Nephron progenitor cell (in vitro differentiated cells): ENCODE data around the gene CAPN2.
"Not testable (repeated sequence)": the region's sequence is repeated elsewhere in the genome, so short reads cannot be mapped to it uniquely, and the experiment has no call there.

Experiments used
- DNase-seq: peaks from one replicate; pipeline ENCODE4 v3.0.0; 2021
- H3K27ac Mint-ChIP-seq: 2 replicates; pipeline ENCODE4 v1.8.0; 2021; ENCODE audit warnings: mild to moderate bottlenecking, moderate library complexity, mixed read lengths
- H3K27me3 Mint-ChIP-seq: 2 replicates; pipeline ENCODE4 v1.8.0; 2021; ENCODE audit warnings: mild to moderate bottlenecking, low read depth, mixed read lengths; ENCODE audit not compliant: poor library complexity
- H3K36me3 Mint-ChIP-seq: 2 replicates; pipeline ENCODE4 v1.8.0; 2021; ENCODE audit warnings: low read depth, mixed read lengths
- H3K4me1 Mint-ChIP-seq: 2 replicates; pipeline ENCODE4 v1.8.0; 2021; ENCODE audit warnings: mixed read lengths
- H3K4me3 Mint-ChIP-seq: 2 replicates; pipeline ENCODE4 v1.8.0; 2021; ENCODE audit warnings: mild to moderate bottlenecking, moderate library complexity, mixed read lengths
- H3K9me3 Mint-ChIP-seq: 2 replicates; pipeline ENCODE4 v1.8.0; 2021; ENCODE audit warnings: mild to moderate bottlenecking, moderate library complexity, mixed read lengths
- TF ChIP-seq, protein P1 (sequence below): fragments of 200-600 bp; sonication (generic); IDR thresholded peaks from 2 replicates; pipeline ENCODE4 v1.5.0; 2021; ENCODE audit warnings: antibody characterized with exemption

CAPN2 gene

DNA sequence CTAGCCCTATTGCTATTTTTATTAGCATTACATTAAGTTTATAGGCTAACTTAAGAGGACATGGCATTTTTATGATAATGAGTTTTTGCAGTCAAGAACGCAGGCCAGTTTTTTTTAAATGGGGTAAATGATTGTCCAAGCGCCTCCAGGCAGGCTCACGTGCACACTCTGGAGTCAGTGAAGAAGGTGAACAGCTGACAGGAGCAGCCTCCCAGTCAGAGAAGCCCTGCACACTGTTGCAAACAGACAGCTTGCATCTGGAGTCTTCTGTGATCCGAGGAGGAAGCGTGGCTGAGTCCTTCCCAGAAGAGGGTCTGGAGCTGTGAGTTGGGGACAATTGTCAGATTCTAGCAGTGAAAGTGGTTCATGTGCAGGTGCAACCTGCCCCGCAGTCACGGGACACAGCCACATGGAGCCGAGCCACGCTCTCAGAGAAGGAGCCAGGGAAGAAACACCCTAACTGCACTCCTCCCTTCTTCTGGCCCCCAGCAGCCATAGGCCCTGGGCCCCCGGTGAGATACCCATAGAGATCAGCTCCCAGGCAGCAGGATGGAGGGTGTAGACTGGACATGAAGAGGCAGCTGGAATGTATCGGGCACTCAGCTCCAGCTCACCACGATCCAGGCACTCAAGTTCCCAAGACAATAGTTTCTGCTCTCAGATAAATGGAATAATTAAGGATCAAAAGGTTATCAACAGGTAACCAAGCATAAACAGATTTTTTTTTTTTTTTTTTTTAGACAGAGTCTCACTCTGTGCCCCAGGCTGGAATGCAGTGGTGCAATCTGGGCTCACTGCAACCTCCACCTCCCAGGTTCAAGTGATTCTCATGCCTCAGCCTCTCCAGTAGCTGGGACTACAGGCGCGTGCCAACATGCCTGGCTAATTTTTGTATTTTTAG is 26.4 kb downstream of the CAPN2 start:
- no peaks in the 10 kb centered on the region for H3K9me3 Mint-ChIP-seq
- H3K27me3 Mint-ChIP-seq: peaks cover 4% of the 10 kb centered on the region
- H3K4me1 Mint-ChIP-seq: peaks cover 15% of the 10 kb centered on the region
- H3K27ac Mint-ChIP-seq: peak overlapping the region; percentile 16
- TF ChIP-seq, protein P1, sequence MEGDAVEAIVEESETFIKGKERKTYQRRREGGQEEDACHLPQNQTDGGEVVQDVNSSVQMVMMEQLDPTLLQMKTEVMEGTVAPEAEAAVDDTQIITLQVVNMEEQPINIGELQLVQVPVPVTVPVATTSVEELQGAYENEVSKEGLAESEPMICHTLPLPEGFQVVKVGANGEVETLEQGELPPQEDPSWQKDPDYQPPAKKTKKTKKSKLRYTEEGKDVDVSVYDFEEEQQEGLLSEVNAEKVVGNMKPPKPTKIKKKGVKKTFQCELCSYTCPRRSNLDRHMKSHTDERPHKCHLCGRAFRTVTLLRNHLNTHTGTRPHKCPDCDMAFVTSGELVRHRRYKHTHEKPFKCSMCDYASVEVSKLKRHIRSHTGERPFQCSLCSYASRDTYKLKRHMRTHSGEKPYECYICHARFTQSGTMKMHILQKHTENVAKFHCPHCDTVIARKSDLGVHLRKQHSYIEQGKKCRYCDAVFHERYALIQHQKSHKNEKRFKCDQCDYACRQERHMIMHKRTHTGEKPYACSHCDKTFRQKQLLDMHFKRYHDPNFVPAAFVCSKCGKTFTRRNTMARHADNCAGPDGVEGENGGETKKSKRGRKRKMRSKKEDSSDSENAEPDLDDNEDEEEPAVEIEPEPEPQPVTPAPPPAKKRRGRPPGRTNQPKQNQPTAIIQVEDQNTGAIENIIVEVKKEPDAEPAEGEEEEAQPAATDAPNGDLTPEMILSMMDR: no peak
- H3K36me3 Mint-ChIP-seq: peaks cover 27% of the 10 kb centered on the region
- DNase-seq: no peak
- H3K4me3 Mint-ChIP-seq: no peak overlapping the region

DNA sequence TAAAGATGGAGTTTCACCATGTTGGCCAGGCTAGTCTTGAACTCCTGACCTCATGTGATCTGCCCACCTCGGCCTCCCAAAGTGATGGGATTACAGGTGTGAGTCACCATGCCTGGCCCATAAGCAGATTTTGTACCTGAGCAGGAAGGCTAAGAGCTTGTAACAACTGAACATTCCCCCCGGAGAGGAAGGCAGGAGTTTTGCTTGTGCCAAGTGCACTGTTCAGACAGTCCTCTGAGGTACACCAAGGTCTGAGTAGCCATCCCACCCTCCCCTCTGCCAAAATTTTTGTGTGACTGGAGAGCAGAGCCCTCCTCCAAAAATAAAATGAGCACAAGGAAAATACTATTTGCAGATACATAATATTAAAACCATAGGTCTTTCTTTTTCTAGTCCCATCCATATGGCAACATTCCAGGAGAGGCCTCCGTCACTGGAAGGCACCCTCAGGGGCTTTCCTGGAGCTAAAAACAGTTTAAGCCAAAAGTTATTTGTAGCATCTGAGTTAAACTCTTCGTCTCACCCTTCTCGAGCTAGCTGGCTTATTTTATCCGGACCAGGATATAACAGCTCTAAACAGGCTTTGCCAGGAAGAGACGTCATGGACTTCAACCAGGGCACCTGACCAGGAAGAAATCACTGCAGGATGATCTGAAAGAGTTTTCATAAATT is 27.2 kb downstream of the CAPN2 start:
- no peaks in the 10 kb centered on the region for H3K9me3 Mint-ChIP-seq
- no peak for DNase-seq
- H3K27me3 Mint-ChIP-seq: peaks cover 4% of the 10 kb centered on the region
- no peak overlapping the region for H3K4me3 Mint-ChIP-seq
- peaks cover 7% of the 10 kb centered on the region for H3K4me1 Mint-ChIP-seq
- peaks cover 35% of the 10 kb centered on the region for H3K36me3 Mint-ChIP-seq
- peak overlapping the region; percentile 61 for H3K27ac Mint-ChIP-seq
- TF ChIP-seq, protein P1: no peak

DNA sequence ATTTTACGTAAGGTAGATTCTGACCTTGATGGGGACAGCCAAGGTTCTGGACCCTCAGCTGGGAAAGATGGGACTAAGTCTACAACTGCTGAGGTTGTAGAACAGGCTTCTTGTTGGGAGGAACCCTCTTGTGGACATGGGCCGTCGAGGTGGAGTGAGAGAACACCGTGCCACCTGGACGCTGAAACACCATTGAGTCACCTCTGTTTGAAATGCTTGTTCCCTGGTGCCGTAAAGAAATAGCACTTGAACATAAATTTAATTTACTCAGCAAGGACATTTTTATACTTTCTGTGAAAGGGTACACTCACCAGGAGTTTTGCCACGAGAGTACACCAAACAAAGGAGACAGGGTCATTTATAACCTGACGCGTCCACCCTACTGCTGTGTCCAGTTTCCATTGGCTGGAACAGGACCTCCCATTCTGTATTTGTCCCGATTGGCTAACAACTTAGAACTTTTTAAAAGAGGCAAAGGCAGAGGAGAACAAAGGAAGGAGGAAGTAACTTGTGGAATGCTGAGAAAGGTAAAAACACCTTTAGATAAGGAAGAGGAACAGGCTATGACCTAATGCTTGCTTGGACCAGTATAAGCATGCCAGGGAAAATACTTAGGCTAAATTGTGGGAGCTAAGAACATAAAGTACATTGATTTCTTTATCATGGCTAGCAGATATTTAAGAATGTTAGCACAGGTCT is 27.8 kb downstream of the CAPN2 start:
- not testable (repeated sequence) for H3K27ac Mint-ChIP-seq, H3K9me3 Mint-ChIP-seq, H3K4me1 Mint-ChIP-seq, H3K4me3 Mint-ChIP-seq, DNase-seq, H3K27me3 Mint-ChIP-seq
- H3K36me3 Mint-ChIP-seq: peaks cover 36% of the 10 kb centered on the region

DNA sequence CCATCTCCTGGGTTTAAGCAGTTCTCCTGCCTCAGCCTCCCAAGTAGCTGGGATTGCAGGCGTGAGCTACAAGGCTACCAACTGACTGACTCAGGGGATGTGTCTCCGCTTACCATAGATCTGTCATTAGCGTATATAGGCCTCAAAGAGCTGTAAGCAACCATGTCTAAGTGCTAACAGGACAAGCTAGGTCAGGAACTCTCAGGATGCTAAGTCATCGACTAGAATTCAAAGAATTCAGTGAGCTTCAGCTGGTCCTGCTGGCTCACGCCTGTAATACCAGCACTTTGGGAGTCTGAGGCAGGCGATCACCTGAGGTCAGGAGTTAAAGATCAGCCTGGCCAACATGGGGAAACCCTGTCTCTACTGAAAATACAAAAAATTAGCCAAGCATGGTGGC is 29.5 kb downstream of the CAPN2 start:
- DNase-seq: no peak
- Mint-ChIP-seq H3K9me3 (no peaks in the 10 kb centered on the region), H3K27ac (no peak overlapping the region), H3K36me3 (peaks cover 45% of the 10 kb centered on the region), H3K4me3 (no peak overlapping the region), H3K27me3 (peaks cover 4% of the 10 kb centered on the region), H3K4me1 (peaks cover 6% of the 10 kb centered on the region)
- TF ChIP-seq, protein P1: no peak

DNA sequence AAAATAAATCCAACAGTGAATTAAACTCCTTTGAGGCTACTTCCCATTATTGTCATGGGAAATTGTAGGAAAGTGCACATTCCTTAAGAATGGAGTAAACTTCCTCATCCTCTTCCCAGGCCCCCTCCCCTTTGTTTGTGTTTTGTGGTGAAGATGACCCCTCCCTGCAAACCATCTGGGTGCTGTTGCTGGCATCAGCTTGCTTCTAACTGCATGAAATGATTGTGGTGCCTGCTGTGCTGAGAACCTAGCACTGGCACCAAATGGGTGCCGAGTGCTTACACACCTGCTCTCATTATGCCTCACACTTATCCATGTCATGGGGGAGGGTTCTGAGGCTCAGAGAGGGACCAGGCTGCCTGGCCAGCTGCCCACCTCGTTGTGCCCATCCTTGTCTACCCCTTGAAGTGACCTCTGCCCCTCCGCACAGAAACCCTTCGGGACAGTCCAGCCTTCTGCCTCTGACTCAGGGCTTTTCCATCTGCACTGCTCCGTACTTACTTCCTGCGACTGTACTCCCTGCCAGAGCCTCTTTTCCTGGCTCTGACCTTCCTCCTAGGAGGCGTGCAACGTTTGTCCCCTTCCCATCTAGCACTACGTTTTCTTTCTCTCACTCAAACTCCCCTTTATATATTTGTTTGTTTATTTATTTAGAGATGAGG is 30.6 kb downstream of the CAPN2 start:
- TF ChIP-seq, protein P1: no peak
- peaks cover 53% of the 10 kb centered on the region for H3K36me3 Mint-ChIP-seq
- H3K27me3 Mint-ChIP-seq: peaks cover 10% of the 10 kb centered on the region
- no peak overlapping the region for H3K27ac Mint-ChIP-seq
- no peak overlapping the region for H3K4me3 Mint-ChIP-seq
- H3K9me3 Mint-ChIP-seq: no peaks in the 10 kb centered on the region
- peaks cover 6% of the 10 kb centered on the region for H3K4me1 Mint-ChIP-seq
- no peak for DNase-seq

DNA sequence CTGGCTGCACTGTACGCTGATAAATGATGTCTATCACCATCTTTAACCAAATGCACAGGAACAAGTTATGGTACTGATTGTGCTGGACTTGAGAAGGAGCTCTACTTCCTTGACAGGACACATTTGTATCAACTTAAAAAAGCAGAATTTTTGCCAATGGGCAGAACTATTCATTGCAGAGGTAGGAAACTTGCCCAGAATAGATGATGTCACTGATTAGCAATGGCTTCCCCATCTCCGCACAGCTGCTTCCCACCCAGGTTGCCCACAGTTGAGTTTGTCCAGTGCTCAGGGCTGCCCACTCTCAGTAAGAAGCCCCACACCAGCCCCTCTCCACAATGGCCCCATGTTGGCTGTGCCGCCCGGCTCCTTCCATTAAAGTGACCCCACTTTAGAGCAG is 33.4 kb downstream of the CAPN2 start:
- no peak overlapping the region for H3K27ac Mint-ChIP-seq
- no peaks in the 10 kb centered on the region for H3K9me3 Mint-ChIP-seq
- peaks cover 15% of the 10 kb centered on the region for H3K27me3 Mint-ChIP-seq
- peaks cover 14% of the 10 kb centered on the region for H3K4me1 Mint-ChIP-seq
- no peak for DNase-seq
- no peak overlapping the region for H3K4me3 Mint-ChIP-seq
- TF ChIP-seq, protein P1: no peak
- peaks cover 44% of the 10 kb centered on the region for H3K36me3 Mint-ChIP-seq
